Liver (tissue), 9 donors: Measurements from ENCODE around the gene SH2B3. TPM values are rescaled to one million over a fixed set of nuclear protein-coding genes. Genes with fewer than 3 reads are reported as not detected.

ENCODE experiments used
- DNase-seq: peaks from one replicate; pipeline ENCODE4 v3.0.0-alpha.2; 2017; ENCODE audit warnings: low spot score
- H3K27ac ChIP-seq, 2 donors: one replicate each; pipeline ENCODE4 v1.7.0; 2013; ENCODE audit warnings: inconsistent platforms in 2 of 2, low read length in 2 of 2, control low read depth in 1 of 2, low read depth in 1 of 2, mild to moderate bottlenecking in 1 of 2
- H3K27me3 ChIP-seq, 4 donors: one replicate each; pipeline versions ENCODE4 v1.6.1 to v1.7.0; 2013; ENCODE audit warnings: low read length in 3 of 4, inconsistent platforms in 1 of 4, mild to moderate bottlenecking in 1 of 4, moderate library complexity in 1 of 4; ENCODE audit not compliant: control insufficient read depth in 4 of 4, insufficient read depth in 4 of 4
- H3K36me3 ChIP-seq, 4 donors: one replicate each; pipeline versions ENCODE4 v1.6.1 to v1.7.0; 2013; ENCODE audit warnings: low read length in 3 of 4, mild to moderate bottlenecking in 3 of 4, low read depth in 1 of 4, moderate library complexity in 1 of 4; ENCODE audit not compliant: control insufficient read depth in 4 of 4, insufficient read depth in 3 of 4
- H3K4me1 ChIP-seq, 4 donors: one replicate each; pipeline versions ENCODE4 v1.6.1 to v1.7.0; 2013; ENCODE audit warnings: low read length in 3 of 4, mild to moderate bottlenecking in 3 of 4, moderate library complexity in 1 of 4; ENCODE audit not compliant: control insufficient read depth in 4 of 4, insufficient read depth in 4 of 4
- H3K4me3 ChIP-seq, 3 donors: one replicate each; pipeline versions ENCODE4 v1.6.1 to v1.7.0; 2013; ENCODE audit warnings: low read length in 3 of 3, control low read depth in 1 of 3, low read depth in 1 of 3, mild to moderate bottlenecking in 1 of 3
- H3K9ac ChIP-seq, 2 donors: one replicate each; pipeline ENCODE4 v1.7.0; 2013; ENCODE audit warnings: low read length in 2 of 2, mild to moderate bottlenecking in 2 of 2, moderate library complexity in 2 of 2, control low read depth in 1 of 2, low read depth in 1 of 2
- H3K9me3 ChIP-seq, 4 donors: one replicate each; pipeline versions ENCODE4 v1.6.1 to v1.7.0; 2013; ENCODE audit warnings: low read length in 3 of 4; ENCODE audit not compliant: control insufficient read depth in 4 of 4
- ATF3 ChIP-seq: IDR thresholded peaks from 2 replicates; pipeline ENCODE4 v1.6.1; 2016; ENCODE audit warnings: antibody characterized with exemption
- CTCF ChIP-seq: fragments of 150-350 bp; IDR thresholded peaks from 2 replicates; pipeline ENCODE4 v1.5.1; 2017; ENCODE audit warnings: improper control_type of control experiment, low read depth, low read length; ENCODE audit not compliant: missing input control
- FOXA1 ChIP-seq: IDR thresholded peaks from 2 replicates; pipeline ENCODE4 v1.6.1; 2016; ENCODE audit warnings: antibody characterized with exemption
- FOXA2 ChIP-seq: IDR thresholded peaks from 2 replicates; pipeline ENCODE4 v1.6.1; 2016; ENCODE audit warnings: antibody characterized with exemption
- HNF4G ChIP-seq: IDR thresholded peaks from 2 replicates; pipeline ENCODE4 v1.6.1; 2016; ENCODE audit warnings: antibody characterized with exemption
- JUND ChIP-seq, 2 donors: IDR thresholded peaks; 2 replicates each; pipeline ENCODE4 v1.6.1; 2016; ENCODE audit warnings: antibody characterized with exemption in 2 of 2
- MAX ChIP-seq: IDR thresholded peaks from 2 replicates; pipeline ENCODE4 v1.6.1; 2016; ENCODE audit warnings: antibody characterized with exemption
- NR2F2 ChIP-seq: IDR thresholded peaks from 2 replicates; pipeline ENCODE4 v1.6.1; 2016; ENCODE audit warnings: antibody characterized with exemption
- RXRA ChIP-seq, 2 donors: IDR thresholded peaks; 2 replicates each; pipeline ENCODE4 v1.6.1; 2017 to 2018; ENCODE audit warnings: antibody characterized with exemption in 2 of 2, mild to moderate bottlenecking in 1 of 2
- SP1 ChIP-seq: IDR thresholded peaks from 2 replicates; pipeline ENCODE4 v1.6.1; 2018; ENCODE audit warnings: antibody characterized with exemption, mild to moderate bottlenecking
- TAF1 ChIP-seq: conservative IDR thresholded peaks from 2 replicates; pipeline ENCODE4 v1.6.1; 2016; ENCODE audit warnings: antibody characterized with exemption, mild to moderate bottlenecking
- YY1 ChIP-seq: IDR thresholded peaks from 2 replicates; pipeline ENCODE4 v1.6.1; 2016; ENCODE audit warnings: antibody characterized with exemption, mild to moderate bottlenecking
- WGBS: extraction: QIAGEN DNeasy Blood & Tissue Kit; methylation state at CpG from one replicate; pipeline ENCODE4 v1.1.7; 2013; 5-methylcytosine and 5-hydroxymethylcytosine counted together
- polyA plus RNA-seq, 2 donors: library from polyadenylated mRNA; stranded (reverse) in 1 of 2; unstranded in 1 of 2; fragments of 200-250 nt in 1 of 2; fragments of >200 nt in 1 of 2; fragmentation: Nextera tagmentation in 1 of 2; extraction: Ambion mirVana in 1 of 2; gene quantifications; one replicate each; pipeline versions ENCODE4 v1.2.1 to v1.2.3, GENCODE V29; 2013 to 2015
- total RNA-seq, 2 donors: library from RNA; depleted of rRNA; stranded (reverse); fragments of >200 nt; gene quantifications; one replicate each; pipeline ENCODE4 v1.2.3, GENCODE V29; 2014
- TF ChIP-seq, protein P1 (sequence below): IDR thresholded peaks from 2 replicates; pipeline ENCODE4 v1.6.1; 2016; ENCODE audit warnings: antibody characterized with exemption
- donor health status: healthy.
- donor health status: healthy.
- donor health status: healthy.
- donor health status: healthy.
- donor health status: healthy.

The SH2B3 gene
- total and polyA plus RNA-seq, 4 donors, result 4.4 to 18.7 (median 8.8) TPM

GRCh38 chr12:111454311-111454710, 48.6 kb downstream of the SH2B3 start (continued):
- TF ChIP-seq, protein P1, sequence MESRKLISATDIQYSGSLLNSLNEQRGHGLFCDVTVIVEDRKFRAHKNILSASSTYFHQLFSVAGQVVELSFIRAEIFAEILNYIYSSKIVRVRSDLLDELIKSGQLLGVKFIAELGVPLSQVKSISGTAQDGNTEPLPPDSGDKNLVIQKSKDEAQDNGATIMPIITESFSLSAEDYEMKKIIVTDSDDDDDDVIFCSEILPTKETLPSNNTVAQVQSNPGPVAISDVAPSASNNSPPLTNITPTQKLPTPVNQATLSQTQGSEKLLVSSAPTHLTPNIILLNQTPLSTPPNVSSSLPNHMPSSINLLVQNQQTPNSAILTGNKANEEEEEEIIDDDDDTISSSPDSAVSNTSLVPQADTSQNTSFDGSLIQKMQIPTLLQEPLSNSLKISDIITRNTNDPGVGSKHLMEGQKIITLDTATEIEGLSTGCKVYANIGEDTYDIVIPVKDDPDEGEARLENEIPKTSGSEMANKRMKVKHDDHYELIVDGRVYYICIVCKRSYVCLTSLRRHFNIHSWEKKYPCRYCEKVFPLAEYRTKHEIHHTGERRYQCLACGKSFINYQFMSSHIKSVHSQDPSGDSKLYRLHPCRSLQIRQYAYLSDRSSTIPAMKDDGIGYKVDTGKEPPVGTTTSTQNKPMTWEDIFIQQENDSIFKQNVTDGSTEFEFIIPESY, result no peak
- TF ChIP-seq FOXA1 (no peak), TAF1 (no peak), ATF3 (no peak), JUND (IDR thresholded peaks at IDR 0.05) (no peak), HNF4G (no peak), RXRA (IDR thresholded peaks at IDR 0.05) (no peak)

DNA sequence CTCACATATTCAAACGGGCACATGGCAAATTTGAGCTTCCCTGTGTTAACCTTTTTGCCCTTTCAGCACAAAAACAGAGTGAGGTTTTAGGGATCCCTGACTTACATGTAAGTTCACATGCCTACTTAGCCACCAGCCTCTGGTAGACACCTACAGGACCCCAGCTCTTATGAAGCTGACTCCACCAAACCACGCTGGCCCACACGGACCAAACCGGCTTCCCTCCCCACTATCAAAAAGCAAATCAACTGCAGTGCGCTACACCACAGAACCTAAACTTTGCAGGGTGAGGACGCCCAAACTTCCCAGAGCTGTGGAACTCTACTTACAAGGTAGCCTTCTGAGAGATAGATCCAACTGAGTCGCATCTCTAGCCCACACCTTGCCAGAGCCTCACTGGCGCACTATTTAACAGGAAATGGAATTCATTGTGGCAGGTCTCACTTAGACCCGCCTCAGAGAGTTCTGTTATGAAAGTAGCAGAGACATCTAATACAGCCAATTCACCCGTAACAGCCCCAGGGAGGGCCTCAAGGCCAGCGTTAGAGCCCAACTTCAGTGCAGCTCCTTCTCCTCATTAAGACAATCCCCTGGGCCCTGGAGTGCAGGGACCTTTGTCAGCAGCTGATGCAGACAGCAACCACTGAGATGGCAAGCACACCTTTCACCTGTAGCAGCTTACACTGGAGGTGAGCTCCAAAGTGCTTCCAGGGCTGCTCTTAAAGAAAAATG, 49.2 kb downstream of the SH2B3 start:
- WGBS, result 84% methylated on average over 11 of the region's 11 CpGs
- Histone ChIP-seq H3K9ac (no peak overlapping the region), H3K36me3 (peaks cover 21 to 57% (median 36%) of the 10 kb centered on the region in 4 donors), H3K27ac (no peak overlapping the region), H3K27me3 (no peaks in the 10 kb centered on the region), H3K4me3 (no peak overlapping the region), H3K4me1 (peaks cover 2 to 11% (median 7%) of the 10 kb centered on the region in 4 donors), H3K9me3 (no peaks in the 10 kb centered on the region)
- no peak for DNase-seq
- TF ChIP-seq RXRA (IDR thresholded peaks at IDR 0.05), result no peak
- TF ChIP-seq CTCF, result no peak
- no peak for TF ChIP-seq TAF1
- TF ChIP-seq SP1, result no peak
- no peak for TF ChIP-seq NR2F2
- no peak for TF ChIP-seq FOXA1
- TF ChIP-seq YY1, result no peak
- TF ChIP-seq, protein P1, result no peak
- TF ChIP-seq FOXA2, result no peak
- TF ChIP-seq MAX, result no peak
- TF ChIP-seq HNF4G, result no peak
